ENCODE measurements around the gene PRKG2. TPM values are rescaled to one million over a fixed set of nuclear protein-coding genes. Genes with fewer than 3 reads are reported as not detected.

Gene PRKG2
- total RNA-seq, 1 experiment from 2014 or later = 0.23 TPM

DNA sequence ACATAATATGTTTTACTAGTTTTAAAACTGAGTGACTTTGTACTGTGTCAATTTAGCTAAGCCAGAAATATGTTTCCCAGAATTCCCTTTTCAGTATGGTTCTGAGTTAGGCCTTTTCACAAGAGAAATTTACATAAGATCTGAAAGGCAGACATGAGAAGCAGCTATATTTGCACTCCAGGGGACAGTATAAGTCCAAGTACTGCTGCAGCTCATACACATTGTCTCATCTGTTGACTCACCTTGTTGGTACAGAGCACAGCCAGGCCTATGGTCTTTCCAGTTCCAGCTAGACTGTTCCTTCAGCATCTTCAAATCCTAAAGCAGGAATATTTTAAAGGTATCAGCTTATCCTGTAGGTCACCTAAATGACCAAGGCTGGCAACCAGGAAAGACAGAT lies 131.0 kb downstream of the PRKG2 start:
- ChIA-PET CTCF (interaction anchor here (0.5 to 4.0 kb wide), 19 partner anchors 10 to 1183 kb away, joined by 3 to 54 read pairs (median 4); no protein-coding TSS in a partner anchor), POLR2A (no interaction called here)
- Mint-ChIP-seq H3K9me3 (ENCODE audit: unreplicated experiment) (no peaks in the 10 kb centered on the region), H3K4me1 (ENCODE audit: insufficient read depth, unreplicated experiment) (peaks cover 10% of the 10 kb centered on the region), H3K36me3 (ENCODE audit: insufficient read depth, unreplicated experiment) (no peaks in the 10 kb centered on the region), H3K27me3 (ENCODE audit: insufficient read depth, unreplicated experiment) (no peaks in the 10 kb centered on the region), H3K27ac (ENCODE audit: low read depth, unreplicated experiment) (no peak overlapping the region), H3K4me3 (ENCODE audit: unreplicated experiment) (no peak overlapping the region)
- TF ChIP-seq, protein P1, sequence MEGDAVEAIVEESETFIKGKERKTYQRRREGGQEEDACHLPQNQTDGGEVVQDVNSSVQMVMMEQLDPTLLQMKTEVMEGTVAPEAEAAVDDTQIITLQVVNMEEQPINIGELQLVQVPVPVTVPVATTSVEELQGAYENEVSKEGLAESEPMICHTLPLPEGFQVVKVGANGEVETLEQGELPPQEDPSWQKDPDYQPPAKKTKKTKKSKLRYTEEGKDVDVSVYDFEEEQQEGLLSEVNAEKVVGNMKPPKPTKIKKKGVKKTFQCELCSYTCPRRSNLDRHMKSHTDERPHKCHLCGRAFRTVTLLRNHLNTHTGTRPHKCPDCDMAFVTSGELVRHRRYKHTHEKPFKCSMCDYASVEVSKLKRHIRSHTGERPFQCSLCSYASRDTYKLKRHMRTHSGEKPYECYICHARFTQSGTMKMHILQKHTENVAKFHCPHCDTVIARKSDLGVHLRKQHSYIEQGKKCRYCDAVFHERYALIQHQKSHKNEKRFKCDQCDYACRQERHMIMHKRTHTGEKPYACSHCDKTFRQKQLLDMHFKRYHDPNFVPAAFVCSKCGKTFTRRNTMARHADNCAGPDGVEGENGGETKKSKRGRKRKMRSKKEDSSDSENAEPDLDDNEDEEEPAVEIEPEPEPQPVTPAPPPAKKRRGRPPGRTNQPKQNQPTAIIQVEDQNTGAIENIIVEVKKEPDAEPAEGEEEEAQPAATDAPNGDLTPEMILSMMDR (IDR thresholded peaks at IDR 0.05; ENCODE audit: unreplicated experiment) = peak; percentile 47
- BruUV-seq (replicated peaks) = no TSS peak
- intact Hi-C loops (cut with micrococcal nuclease) = loop anchor here (1.0 kb wide), 1 partner anchor 267 kb away; no protein-coding TSS in a partner anchor
- peak; percentile 59 for DNase-seq (ENCODE audit: unreplicated experiment)

DNA sequence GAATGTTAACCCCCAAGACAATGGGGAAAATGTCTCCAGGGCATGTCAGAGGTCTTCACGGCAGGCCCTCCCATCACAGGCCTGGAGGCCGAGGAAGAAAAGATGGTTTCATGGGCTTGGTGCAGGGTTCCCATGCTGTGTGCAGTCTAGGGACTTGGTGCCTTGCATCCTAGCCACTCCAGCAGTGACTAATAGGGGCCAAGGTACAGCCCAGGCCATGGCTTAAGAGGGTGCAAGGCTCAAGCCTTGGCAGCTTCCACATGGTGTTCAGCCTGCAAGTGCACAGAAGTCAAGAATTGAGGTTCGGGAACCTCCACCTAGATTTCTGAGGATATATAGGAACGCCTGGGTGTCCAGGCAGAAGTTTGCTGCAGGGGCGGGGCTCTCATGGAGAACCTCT lies 133.9 kb downstream of the PRKG2 start:
- CTCF ChIA-PET = interaction anchor here (0.9 to 1.0 kb wide), 2 partner anchors 270 to 271 kb away, joined by 3 to 4 read pairs; no protein-coding TSS in a partner anchor
- DNase-seq (ENCODE audit: unreplicated experiment) = no peak
- H3K4me1 Mint-ChIP-seq (ENCODE audit: insufficient read depth, unreplicated experiment) = peaks cover 10% of the 10 kb centered on the region

DNA sequence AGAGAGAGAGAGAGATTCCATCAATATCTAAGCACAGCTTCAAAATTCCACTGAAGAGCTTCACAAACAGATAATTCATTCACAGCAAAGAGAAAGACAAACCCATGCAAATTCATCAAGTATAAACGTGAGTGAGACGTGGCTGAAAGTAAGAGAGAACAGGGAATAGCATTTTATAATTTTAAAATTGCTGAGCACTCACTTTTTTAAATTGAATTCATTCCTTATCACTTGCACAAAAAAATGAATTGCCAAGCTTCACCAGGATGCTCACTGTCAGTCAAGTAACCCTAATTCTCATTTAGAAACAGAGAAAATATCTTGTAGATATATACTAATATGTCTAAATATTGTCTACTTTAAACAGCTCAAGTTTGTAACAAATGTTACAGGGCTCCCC lies 144.0 kb downstream of the PRKG2 start:
- CTCF ChIA-PET = interaction anchor here (0.6 to 9.8 kb wide), 17 partner anchors 8 to 300 kb away, joined by 3 to 192 read pairs (median 6); no protein-coding TSS in a partner anchor
- no peak overlapping the region for H3K4me3 Mint-ChIP-seq (ENCODE audit: unreplicated experiment)
- TF ChIP-seq, protein P1 (IDR thresholded peaks at IDR 0.05; ENCODE audit: unreplicated experiment) = no peak

More for the DNA sequence above, 133.9 kb downstream of the PRKG2 start:
- no peak overlapping the region for H3K4me3 Mint-ChIP-seq (ENCODE audit: unreplicated experiment)
- H3K27ac Mint-ChIP-seq (ENCODE audit: low read depth, unreplicated experiment) = no peak overlapping the region
- intact Hi-C loops (cut with micrococcal nuclease) = no loop called here
- BruUV-seq (replicated peaks) = no TSS peak
- H3K27me3 Mint-ChIP-seq (ENCODE audit: insufficient read depth, unreplicated experiment) = no peaks in the 10 kb centered on the region
- TF ChIP-seq, protein P1 (IDR thresholded peaks at IDR 0.05; ENCODE audit: unreplicated experiment) = no peak
- H3K9me3 Mint-ChIP-seq (ENCODE audit: unreplicated experiment) = no peaks in the 10 kb centered on the region
- no peaks in the 10 kb centered on the region for H3K36me3 Mint-ChIP-seq (ENCODE audit: insufficient read depth, unreplicated experiment)
- POLR2A ChIA-PET = no interaction called here

DNA sequence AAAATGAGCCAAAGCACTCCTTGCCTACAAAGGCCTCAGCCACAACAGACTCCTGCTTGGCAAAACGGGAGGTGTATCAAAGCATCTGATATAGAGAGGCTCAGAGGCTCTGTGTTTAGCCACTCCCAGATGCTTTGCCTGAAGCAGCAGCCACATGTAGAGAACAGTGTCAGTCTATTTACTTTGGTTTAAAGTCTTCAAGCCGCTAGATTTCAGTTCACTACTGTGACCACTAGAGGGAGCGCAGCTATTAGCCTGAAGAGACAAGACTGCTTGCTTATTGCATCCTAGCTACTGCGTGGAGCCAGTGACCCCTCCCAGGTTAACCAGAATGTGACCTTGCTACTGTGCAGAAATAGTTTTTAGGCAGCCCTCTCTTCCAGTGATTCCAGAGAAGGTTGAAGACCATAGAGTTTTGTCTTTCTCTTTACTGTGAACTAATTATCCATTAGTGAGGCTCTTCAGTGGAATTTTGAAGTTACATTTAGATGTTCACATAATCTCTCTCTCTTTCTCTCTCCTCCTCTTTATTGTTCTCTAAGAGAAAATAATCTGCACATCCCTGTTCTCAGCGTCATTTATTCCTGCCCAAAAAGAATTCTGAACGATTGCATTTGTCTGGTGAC lies 145.2 kb downstream of the PRKG2 start:
- DNase-seq (ENCODE audit: unreplicated experiment) = peak; percentile 91
- CTCF ChIA-PET = interaction anchor here (0.6 to 9.8 kb wide), 42 partner anchors 8 to 1199 kb away, joined by 3 to 192 read pairs (median 4); no protein-coding TSS in a partner anchor
- TF ChIP-seq, protein P1 (IDR thresholded peaks at IDR 0.05; ENCODE audit: unreplicated experiment) = peak; percentile 78
- no peak overlapping the region for H3K4me3 Mint-ChIP-seq (ENCODE audit: unreplicated experiment)
- no peaks in the 10 kb centered on the region for H3K9me3 Mint-ChIP-seq (ENCODE audit: unreplicated experiment)
- no peaks in the 10 kb centered on the region for H3K27me3 Mint-ChIP-seq (ENCODE audit: insufficient read depth, unreplicated experiment)
- no TSS peak for BruUV-seq (replicated peaks)
- intact Hi-C loops (cut with micrococcal nuclease) = loop anchor here (1.0 kb wide), 2 partner anchors 190 to 281 kb away; no protein-coding TSS in a partner anchor
- POLR2A ChIA-PET = interaction anchor here (1.4 kb wide), 1 partner anchor 282 kb away, joined by 9 read pairs; no protein-coding TSS in a partner anchor
- H3K36me3 Mint-ChIP-seq (ENCODE audit: insufficient read depth, unreplicated experiment) = no peaks in the 10 kb centered on the region
- peaks cover 11% of the 10 kb centered on the region for H3K4me1 Mint-ChIP-seq (ENCODE audit: insufficient read depth, unreplicated experiment)
- H3K27ac Mint-ChIP-seq (ENCODE audit: low read depth, unreplicated experiment) = no peak overlapping the region

More for the DNA sequence above, 144.0 kb downstream of the PRKG2 start:
- Mint-ChIP-seq H3K4me1 (ENCODE audit: insufficient read depth, unreplicated experiment) (peaks cover 5% of the 10 kb centered on the region), H3K27ac (ENCODE audit: low read depth, unreplicated experiment) (no peak overlapping the region), H3K36me3 (ENCODE audit: insufficient read depth, unreplicated experiment) (no peaks in the 10 kb centered on the region), H3K27me3 (ENCODE audit: insufficient read depth, unreplicated experiment) (no peaks in the 10 kb centered on the region), H3K9me3 (ENCODE audit: unreplicated experiment) (no peaks in the 10 kb centered on the region)
- no TSS peak for BruUV-seq (replicated peaks)
- no peak for DNase-seq (ENCODE audit: unreplicated experiment)
- intact Hi-C loops (cut with micrococcal nuclease) = no loop called here
- POLR2A ChIA-PET = interaction anchor here (1.4 kb wide), 1 partner anchor 281 kb away, joined by 7 read pairs; no protein-coding TSS in a partner anchor
